Activated naive CD4-positive, alpha-beta T cell treated with anti-CD3 and anti-CD28 coated beads for 36 hours (primary cell): Measurements from ENCODE around the gene SLC2A4RG. TPM values are rescaled to one million over a fixed set of nuclear protein-coding genes. Genes with fewer than 3 reads are reported as not detected.

Experiments used
- CTCF ChIA-PET: fragments of 350-600 bp; sonication (Branson Sonifier 250); formaldehyde crosslinking; loops from one replicate; lab custom pipeline; 2021; ENCODE audit warnings: antibody characterized with exemption; lab: Charles Lee
- DNase-seq: peaks from one replicate; pipeline ENCODE4 v3.0.0-alpha.2; 2020
- H3K27ac Mint-ChIP-seq: one replicate; pipeline ENCODE4 v1.8.0; 2021; ENCODE audit warnings: mild to moderate bottlenecking, mixed read lengths
- H3K27me3 Mint-ChIP-seq: one replicate; pipeline ENCODE4 v1.8.0; 2021; ENCODE audit warnings: low read depth, mixed read lengths
- H3K36me3 Mint-ChIP-seq: one replicate; pipeline ENCODE4 v1.8.0; 2021; ENCODE audit warnings: low read depth, mixed read lengths
- H3K4me1 Mint-ChIP-seq: one replicate; pipeline ENCODE4 v1.8.0; 2021; ENCODE audit warnings: low read depth, mixed read lengths
- H3K4me3 Mint-ChIP-seq: one replicate; pipeline ENCODE4 v1.8.0; 2021; ENCODE audit warnings: mild to moderate bottlenecking, moderate library complexity, mixed read lengths
- H3K9me3 Mint-ChIP-seq: one replicate; pipeline ENCODE4 v1.8.0; 2021; ENCODE audit warnings: mixed read lengths
- intact Hi-C: fragments of 100-400 bp; cut with micrococcal nuclease; formaldehyde crosslinking; loops from one replicate; pipeline ENCODE4 v1.15.1; 2023
- total RNA-seq, 2 experiments: library from RNA; stranded (reverse); gene quantifications; one replicate each; pipeline ENCODE4 v1.2.3, GENCODE V29; 2021

The SLC2A4RG gene
- total RNA-seq, 2 experiments from 2014 or later: 22.4 to 24.8 TPM

DNA sequence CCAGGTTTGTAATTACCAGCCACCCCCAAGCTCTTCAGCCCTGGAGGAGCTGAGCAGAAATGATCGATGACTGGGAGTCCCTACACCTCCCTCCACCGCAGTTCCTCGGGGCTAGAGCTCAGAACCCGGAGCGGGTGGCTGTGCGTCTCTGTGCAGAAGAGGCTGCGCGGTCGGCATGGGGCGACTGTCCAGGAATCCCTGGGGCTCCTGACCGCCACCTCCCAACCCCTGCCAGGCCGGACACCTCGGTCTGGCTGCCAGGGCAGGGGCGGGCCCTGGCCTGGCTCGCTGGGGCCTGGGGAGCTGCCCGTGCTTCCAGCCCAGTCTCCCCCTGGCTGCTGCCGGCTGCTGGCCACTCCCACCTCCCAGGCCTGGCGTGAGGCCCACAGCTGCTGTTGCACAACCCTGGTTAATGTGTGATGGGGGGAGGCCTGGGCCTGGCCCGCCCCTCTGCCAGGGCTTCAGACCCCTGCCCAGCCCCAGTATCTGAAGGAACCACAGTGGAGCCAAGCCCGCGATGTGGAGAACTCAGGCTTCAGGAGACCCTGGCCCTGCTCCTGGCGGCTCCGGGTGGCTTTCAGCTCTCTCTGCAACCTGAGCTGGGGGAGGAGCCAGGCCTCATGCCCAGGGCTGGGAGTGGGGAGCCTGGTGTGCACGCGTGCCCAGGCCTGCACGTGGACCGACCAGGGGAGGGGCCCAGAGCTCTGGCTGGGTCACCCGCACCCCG lies 1.2 kb downstream of the SLC2A4RG start:
- Mint-ChIP-seq H3K4me1 (peaks cover 20% of the 10 kb centered on the region), H3K9me3 (no peaks in the 10 kb centered on the region), H3K4me3 (peak overlapping the region; percentile 50), H3K27ac (no peak overlapping the region), H3K27me3 (no peaks in the 10 kb centered on the region), H3K36me3 (peaks cover 4% of the 10 kb centered on the region)
- intact Hi-C loops: no loop called here
- CTCF ChIA-PET: interaction anchor here (0.9 to 1.6 kb wide), 4 partner anchors 10 to 88 kb away, joined by 3 to 5 read pairs (median 4); partner anchors contain the start of genes ARFRP1 and ZGPAT
- DNase-seq: peak; percentile 31

DNA sequence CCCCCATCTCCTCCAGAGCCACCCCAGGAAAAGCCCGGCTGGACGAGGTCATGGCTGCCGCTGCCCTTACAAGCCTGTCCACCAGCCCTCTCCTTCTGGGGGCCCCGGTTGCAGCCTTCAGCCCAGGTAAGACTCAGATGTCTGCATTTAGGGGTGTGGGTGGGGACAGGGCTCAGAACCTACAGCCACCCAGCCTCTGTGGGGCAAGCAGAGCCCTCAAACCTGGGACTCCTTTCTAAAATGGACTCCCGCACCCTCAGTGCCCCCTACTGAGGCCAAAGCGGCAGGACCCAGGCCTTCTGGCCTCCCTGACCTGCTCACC lies 1.7 kb downstream of the SLC2A4RG start:
- no peaks in the 10 kb centered on the region for H3K9me3 Mint-ChIP-seq
- intact Hi-C loops: no loop called here
- H3K4me1 Mint-ChIP-seq: peaks cover 15% of the 10 kb centered on the region
- no peak overlapping the region for H3K27ac Mint-ChIP-seq
- no peak for DNase-seq
- peak overlapping the region; percentile 45 for H3K4me3 Mint-ChIP-seq
- H3K27me3 Mint-ChIP-seq: no peaks in the 10 kb centered on the region
- CTCF ChIA-PET: interaction anchor here (0.9 to 1.6 kb wide), 4 partner anchors 9 to 88 kb away, joined by 3 to 5 read pairs (median 4); partner anchors contain the start of genes ARFRP1 and ZGPAT
- no peaks in the 10 kb centered on the region for H3K36me3 Mint-ChIP-seq

- Mint-ChIP-seq H3K9me3 (no peaks in the 10 kb centered on the region), H3K4me1 (peaks cover 10% of the 10 kb centered on the region), H3K27ac (no peak overlapping the region), H3K36me3 (no peaks in the 10 kb centered on the region), H3K4me3 (no peak overlapping the region), H3K27me3 (no peaks in the 10 kb centered on the region)
- intact Hi-C loops: no loop called here
- CTCF ChIA-PET: interaction anchor here (0.9 to 1.6 kb wide), 3 partner anchors 35 to 87 kb away, joined by 3 to 4 read pairs (median 3); no protein-coding TSS in a partner anchor
- DNase-seq: no peak
Observed at GRCh38 chr20:63741676-63742380, 2.3 kb downstream of the SLC2A4RG start.

DNA sequence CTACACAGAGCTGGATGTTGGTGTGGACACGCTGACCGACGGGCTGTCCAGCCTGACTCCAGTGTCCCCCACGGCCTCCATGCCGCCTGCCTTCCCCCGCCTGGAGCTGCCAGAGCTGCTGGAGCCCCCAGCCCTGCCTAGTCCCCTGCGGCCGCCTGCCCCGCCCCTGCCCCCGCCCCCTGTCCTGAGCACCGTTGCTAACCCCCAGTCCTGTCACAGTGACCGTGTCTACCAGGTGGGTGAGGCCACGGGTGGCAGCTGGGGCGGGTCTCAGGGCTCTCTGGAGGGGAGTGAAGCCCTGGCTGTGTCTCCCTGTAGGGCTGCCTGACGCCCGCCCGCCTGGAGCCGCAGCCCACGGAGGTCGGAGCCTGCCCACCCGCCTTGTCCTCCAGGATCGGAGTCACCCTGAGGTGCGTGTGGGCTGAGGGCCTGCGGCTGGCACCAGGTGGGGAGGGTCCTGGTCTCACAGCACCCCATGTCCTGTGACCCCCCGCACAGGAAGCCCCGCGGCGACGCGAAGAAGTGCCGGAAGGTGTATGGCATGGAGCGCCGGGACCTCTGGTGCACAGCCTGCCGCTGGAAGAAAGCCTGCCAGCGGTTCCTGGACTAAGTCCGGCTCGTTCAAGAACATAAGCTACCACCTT lies 2.9 kb downstream of the SLC2A4RG start:
- CTCF ChIA-PET: interaction anchor here (0.9 kb wide), 1 partner anchor 36 kb away, joined by 3 read pairs; no protein-coding TSS in a partner anchor
- intact Hi-C loops: no loop called here

GRCh38 chr20:63743210-63743970 lies 3.8 kb downstream of the SLC2A4RG start:
- no peak overlapping the region for H3K27ac Mint-ChIP-seq
- DNase-seq: no peak
- intact Hi-C loops: no loop called here
- H3K27me3 Mint-ChIP-seq: no peaks in the 10 kb centered on the region
- peaks cover 1% of the 10 kb centered on the region for H3K4me1 Mint-ChIP-seq
- CTCF ChIA-PET: no interaction called here
- no peaks in the 10 kb centered on the region for H3K9me3 Mint-ChIP-seq
- no peak overlapping the region for H3K4me3 Mint-ChIP-seq
- H3K36me3 Mint-ChIP-seq: no peaks in the 10 kb centered on the region

More for the DNA sequence above, 2.9 kb downstream of the SLC2A4RG start:
- no peak for DNase-seq
- H3K4me3 Mint-ChIP-seq: no peak overlapping the region
- H3K4me1 Mint-ChIP-seq: peaks cover 4% of the 10 kb centered on the region
- no peaks in the 10 kb centered on the region for H3K36me3 Mint-ChIP-seq
- no peaks in the 10 kb centered on the region for H3K9me3 Mint-ChIP-seq
- no peaks in the 10 kb centered on the region for H3K27me3 Mint-ChIP-seq
- no peak overlapping the region for H3K27ac Mint-ChIP-seq

DNA sequence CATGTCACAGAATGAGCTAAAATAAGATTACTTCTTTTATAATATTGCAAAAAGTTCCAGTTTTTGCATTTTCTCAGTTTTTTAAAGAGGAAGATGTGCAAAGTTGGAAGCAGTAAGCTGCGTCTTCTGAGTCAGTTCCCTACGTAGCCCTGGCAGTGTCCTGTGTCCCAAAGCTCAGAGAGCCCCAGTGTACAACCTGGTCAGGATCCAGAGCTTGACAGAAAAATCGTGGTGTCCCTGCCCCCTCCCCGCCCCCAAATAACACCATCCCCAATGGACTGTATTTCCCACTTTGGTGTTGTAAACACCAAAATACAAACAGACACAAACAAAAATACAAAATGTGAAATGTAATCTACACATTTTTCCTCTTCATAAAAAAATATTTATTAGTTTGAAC lies 4.6 kb downstream of the SLC2A4RG start:
- intact Hi-C loops: no loop called here
- no peak overlapping the region for H3K27ac Mint-ChIP-seq
- H3K36me3 Mint-ChIP-seq: no peaks in the 10 kb centered on the region
- no peaks in the 10 kb centered on the region for H3K4me1 Mint-ChIP-seq
- CTCF ChIA-PET: no interaction called here
- no peaks in the 10 kb centered on the region for H3K9me3 Mint-ChIP-seq
- H3K4me3 Mint-ChIP-seq: no peak overlapping the region
- H3K27me3 Mint-ChIP-seq: no peaks in the 10 kb centered on the region
- no peak for DNase-seq

- intact Hi-C loops: no loop called here
- no peak overlapping the region for H3K4me3 Mint-ChIP-seq
- no peaks in the 10 kb centered on the region for H3K27me3 Mint-ChIP-seq
- CTCF ChIA-PET: interaction anchor here (0.6 to 0.9 kb wide), 2 partner anchors 38 to 498 kb away, joined by 3 read pairs; no protein-coding TSS in a partner anchor
- H3K36me3 Mint-ChIP-seq: no peaks in the 10 kb centered on the region
- H3K4me1 Mint-ChIP-seq: peaks cover 2% of the 10 kb centered on the region
- no peaks in the 10 kb centered on the region for H3K9me3 Mint-ChIP-seq
- no peak overlapping the region for H3K27ac Mint-ChIP-seq
- DNase-seq: no peak
Observed at GRCh38 chr20:63744574-63745423, 5.2 kb downstream of the SLC2A4RG start.

- no peaks in the 10 kb centered on the region for H3K36me3 Mint-ChIP-seq
- H3K9me3 Mint-ChIP-seq: no peaks in the 10 kb centered on the region
- DNase-seq: no peak
- no peak overlapping the region for H3K27ac Mint-ChIP-seq
- H3K4me3 Mint-ChIP-seq: no peak overlapping the region
- H3K27me3 Mint-ChIP-seq: no peaks in the 10 kb centered on the region
- intact Hi-C loops: no loop called here
- CTCF ChIA-PET: interaction anchor here (0.9 kb wide), 1 partner anchor 39 kb away, joined by 3 read pairs; no protein-coding TSS in a partner anchor
- H3K4me1 Mint-ChIP-seq: peaks cover 3% of the 10 kb centered on the region
Observed at GRCh38 chr20:63745424-63745805, 5.8 kb downstream of the SLC2A4RG start.

DNA sequence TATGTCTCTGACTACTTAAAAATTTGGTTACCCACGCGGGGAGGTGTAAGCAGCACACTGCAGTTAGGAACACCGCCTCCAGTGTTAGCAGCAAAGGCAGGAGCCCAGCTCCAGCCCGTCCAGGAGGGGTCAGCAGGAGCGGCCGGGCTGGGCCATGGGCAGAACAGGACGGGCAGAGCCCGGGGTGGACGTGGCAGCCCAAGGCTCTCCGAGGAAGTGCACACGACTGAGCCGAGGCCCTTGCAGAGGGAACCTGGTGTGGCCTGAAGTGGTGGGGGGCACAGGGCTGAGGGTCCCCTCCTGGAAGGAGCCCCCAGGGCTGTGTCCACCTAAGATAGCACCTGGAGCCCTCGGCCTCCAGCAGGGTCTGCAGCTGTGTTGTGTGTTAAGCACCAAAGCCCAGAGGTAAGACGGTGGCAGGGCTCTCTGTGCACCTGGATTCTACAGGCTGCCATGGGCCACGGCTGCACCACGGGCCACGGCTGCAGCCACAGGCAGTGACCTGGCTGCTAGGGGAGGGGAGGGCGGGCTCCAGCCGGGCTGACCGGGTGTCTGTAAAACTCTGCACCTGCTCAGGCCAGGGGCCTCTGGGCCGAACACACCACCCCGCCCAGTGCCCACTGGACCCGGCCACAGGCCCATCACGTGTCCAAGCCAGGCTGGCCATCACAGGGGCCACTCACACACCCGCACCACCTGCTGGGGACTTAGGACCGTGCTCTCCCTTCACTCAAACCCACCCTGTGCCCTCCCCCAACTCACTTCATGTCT lies 6.6 kb downstream of the SLC2A4RG start:
- no peaks in the 10 kb centered on the region for H3K9me3 Mint-ChIP-seq
- H3K36me3 Mint-ChIP-seq: no peaks in the 10 kb centered on the region
- H3K27me3 Mint-ChIP-seq: no peaks in the 10 kb centered on the region
- H3K4me1 Mint-ChIP-seq: peaks cover 9% of the 10 kb centered on the region
- no peak overlapping the region for H3K27ac Mint-ChIP-seq
- CTCF ChIA-PET: no interaction called here
- DNase-seq: no peak
- H3K4me3 Mint-ChIP-seq: no peak overlapping the region
- intact Hi-C loops: no loop called here

GRCh38 chr20:63746751-63747315 lies 7.3 kb downstream of the SLC2A4RG start:
- CTCF ChIA-PET: no interaction called here
- Mint-ChIP-seq H3K4me1 (peaks cover 13% of the 10 kb centered on the region), H3K9me3 (no peaks in the 10 kb centered on the region), H3K27me3 (no peaks in the 10 kb centered on the region), H3K4me3 (no peak overlapping the region), H3K36me3 (no peaks in the 10 kb centered on the region), H3K27ac (no peak overlapping the region)
- no peak for DNase-seq
- intact Hi-C loops: no loop called here
